MCF 10A (cell line): ENCODE data around the gene TYMS. TPM values are rescaled to one million over a fixed set of nuclear protein-coding genes. Genes with fewer than 3 reads are reported as not detected.

ENCODE experiments used
- BruUV-seq: library from RNA; stranded (reverse); fragments of 400-500 nt; replicated peaks from 2 replicates; lab custom pipeline; 2021; lab: Mats Ljungman, UMichigan
- CTCF ChIA-PET: fragments of 300-600 bp; sonication (Branson Sonifier 250); formaldehyde crosslinking; extraction: SDS; loops from one replicate; lab custom pipeline; 2021; ENCODE audit warnings: antibody characterized with exemption, inconsistent platforms; lab: Yijun Ruan, JAX
- POLR2A ChIA-PET: fragments of 300-600, 350-650 bp; sonication (Branson Sonifier 250); formaldehyde crosslinking; extraction: SDS; loops from one replicate; lab custom pipeline; 2020; ENCODE audit warnings: antibody characterized with exemption, inconsistent platforms; lab: Yijun Ruan, JAX
- DNase-seq: peaks from one replicate; pipeline ENCODE4 v3.0.0-alpha.2; 2018; ENCODE audit not compliant: unreplicated experiment
- H3K27ac Mint-ChIP-seq: one replicate; pipeline ENCODE4 v1.8.0; 2022; ENCODE audit warnings: mild to moderate bottlenecking, low read depth, mixed read lengths; ENCODE audit not compliant: unreplicated experiment
- H3K27me3 Mint-ChIP-seq: one replicate; pipeline ENCODE4 v1.8.0; 2022; ENCODE audit warnings: mixed read lengths; ENCODE audit not compliant: insufficient read depth, unreplicated experiment
- H3K36me3 Mint-ChIP-seq: one replicate; pipeline ENCODE4 v1.8.0; 2022; ENCODE audit warnings: mild to moderate bottlenecking, moderate library complexity, mixed read lengths; ENCODE audit not compliant: insufficient read depth, unreplicated experiment
- H3K4me1 Mint-ChIP-seq: one replicate; pipeline ENCODE4 v1.8.0; 2022; ENCODE audit warnings: mixed read lengths; ENCODE audit not compliant: insufficient read depth, unreplicated experiment
- H3K4me3 Mint-ChIP-seq: one replicate; pipeline ENCODE4 v1.8.0; 2022; ENCODE audit warnings: mild to moderate bottlenecking, moderate library complexity, mixed read lengths; ENCODE audit not compliant: unreplicated experiment
- H3K9me3 Mint-ChIP-seq: one replicate; pipeline ENCODE4 v1.8.0; 2022; ENCODE audit warnings: mixed read lengths; ENCODE audit not compliant: unreplicated experiment
- CTCF ChIP-seq: fragments of 200-600 bp; IDR thresholded peaks from one replicate; pipeline ENCODE4 v1.8.0; 2022; ENCODE audit warnings: antibody characterized with exemption, mild to moderate bottlenecking; ENCODE audit not compliant: unreplicated experiment
- intact Hi-C: fragments of 100-400 bp; cut with micrococcal nuclease; formaldehyde crosslinking; loops from 2 replicates; pipeline ENCODE4 v1.14.1; 2022
- total RNA-seq: library from RNA; stranded (reverse); gene quantifications from 2 replicates; pipeline ENCODE4 v1.2.3, GENCODE V29; 2022

The TYMS gene
- total RNA-seq, 1 experiment from 2014 or later, result 57.0 TPM

DNA sequence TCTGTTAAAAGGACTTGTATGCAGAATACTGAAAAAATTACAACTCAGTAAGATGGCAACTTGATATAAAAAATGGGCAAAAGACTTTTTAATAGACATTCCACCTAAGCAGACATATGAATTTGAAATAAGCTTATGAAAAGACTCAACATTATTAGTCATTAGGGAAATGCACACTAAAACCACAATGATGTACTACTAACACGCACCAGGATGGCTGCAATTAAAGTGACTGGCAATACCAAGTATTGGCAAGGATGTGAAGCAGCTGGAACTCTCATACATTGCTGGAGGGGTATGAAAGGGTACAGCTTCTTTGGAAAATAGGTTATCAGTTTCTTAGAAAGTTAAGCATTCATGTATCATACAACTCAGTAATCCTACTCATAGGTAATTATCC lies 58.2 kb downstream of the TYMS start:
- Mint-ChIP-seq H3K36me3 (peaks cover 9% of the 10 kb centered on the region), H3K4me1 (no peaks in the 10 kb centered on the region), H3K27ac (no peak overlapping the region), H3K9me3 (no peaks in the 10 kb centered on the region), H3K27me3 (no peaks in the 10 kb centered on the region), H3K4me3 (no peak overlapping the region)
- ChIA-PET POLR2A (interaction anchor here (0.6 to 1.4 kb wide), 5 partner anchors 11 to 447 kb away, joined by 3 to 5 read pairs (median 4); no protein-coding TSS in a partner anchor), CTCF (interaction anchor here (0.5 to 3.4 kb wide), 9 partner anchors 27 to 538 kb away, joined by 3 to 25 read pairs (median 3); no protein-coding TSS in a partner anchor)
- no TSS peak for BruUV-seq
- DNase-seq, result peak; percentile 45
- intact Hi-C loops, result no loop called here
- TF ChIP-seq CTCF, result no peak

DNA sequence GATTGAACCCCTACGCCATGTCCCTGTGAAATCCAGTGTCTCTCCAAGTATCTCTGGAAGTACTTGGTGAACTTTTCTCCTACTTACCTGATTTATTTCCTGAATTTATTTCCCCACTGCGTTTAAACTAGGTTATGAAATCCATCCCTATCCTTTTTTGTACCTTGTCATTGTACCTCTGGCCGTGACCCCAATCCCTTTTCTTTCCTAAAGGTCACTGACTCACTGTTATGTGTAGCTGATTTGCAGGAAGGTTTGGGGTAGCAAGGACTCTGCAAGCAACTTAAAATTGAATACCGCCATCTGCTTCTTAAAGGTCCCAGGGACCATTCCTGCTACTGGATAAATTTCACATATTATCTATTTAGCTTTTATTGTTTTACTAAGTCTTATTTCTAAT lies 59.5 kb downstream of the TYMS start:
- POLR2A ChIA-PET, result interaction anchor here (1.1 kb wide), 1 partner anchor 14 kb away, joined by 3 read pairs; no protein-coding TSS in a partner anchor
- intact Hi-C loops, result no loop called here
- BruUV-seq, result no TSS peak
- H3K36me3 Mint-ChIP-seq, result peaks cover 9% of the 10 kb centered on the region
- no peak overlapping the region for H3K27ac Mint-ChIP-seq
- no peaks in the 10 kb centered on the region for H3K9me3 Mint-ChIP-seq
- DNase-seq, result no peak
- no peak for TF ChIP-seq CTCF
- no peaks in the 10 kb centered on the region for H3K27me3 Mint-ChIP-seq
- H3K4me1 Mint-ChIP-seq, result no peaks in the 10 kb centered on the region
- CTCF ChIA-PET, result interaction anchor here (0.6 to 3.4 kb wide), 5 partner anchors 58 to 123 kb away, joined by 3 to 25 read pairs (median 5); no protein-coding TSS in a partner anchor
- no peak overlapping the region for H3K4me3 Mint-ChIP-seq

Other genes with a start within 250 kb of the TYMS start
- gene COLEC12, start 157.0 kb upstream of the TYMS start, total RNA-seq, result 0.05 TPM in 1 of 2 replicates, not detected in the other
- gene CETN1, start 77.3 kb upstream of the TYMS start, total RNA-seq, result not detected in 2 replicates
- 0.39 TPM in 1 of 2 replicates, not detected in the other for gene CLUL1, start 60.7 kb upstream of the TYMS start, total RNA-seq
- 106 and 111 TPM in 2 replicates for gene ENOSF1, start 55.0 kb downstream of the TYMS start, total RNA-seq
- 60.4 and 81.7 TPM in 2 replicates for gene YES1, start 154.6 kb downstream of the TYMS start, total RNA-seq
- not detected in 2 replicates for gene ADCYAP1, start 247.2 kb downstream of the TYMS start, total RNA-seq